22Rv1 (cell line): Measurements from ENCODE around the gene RGS6.

Source experiments
- ZFX ChIP-seq: fragments of 450-650 bp; IDR thresholded peaks from 2 replicates; pipeline ENCODE4 v1.6.1; 2017; ENCODE audit warnings: antibody characterized with exemption, borderline replicate concordance
- TF ChIP-seq, protein P1 (sequence below): fragments of 450-650 bp; IDR thresholded peaks from 2 replicates; pipeline ENCODE4 v1.5.1; 2017; ENCODE audit warnings: mild to moderate bottlenecking

DNA sequence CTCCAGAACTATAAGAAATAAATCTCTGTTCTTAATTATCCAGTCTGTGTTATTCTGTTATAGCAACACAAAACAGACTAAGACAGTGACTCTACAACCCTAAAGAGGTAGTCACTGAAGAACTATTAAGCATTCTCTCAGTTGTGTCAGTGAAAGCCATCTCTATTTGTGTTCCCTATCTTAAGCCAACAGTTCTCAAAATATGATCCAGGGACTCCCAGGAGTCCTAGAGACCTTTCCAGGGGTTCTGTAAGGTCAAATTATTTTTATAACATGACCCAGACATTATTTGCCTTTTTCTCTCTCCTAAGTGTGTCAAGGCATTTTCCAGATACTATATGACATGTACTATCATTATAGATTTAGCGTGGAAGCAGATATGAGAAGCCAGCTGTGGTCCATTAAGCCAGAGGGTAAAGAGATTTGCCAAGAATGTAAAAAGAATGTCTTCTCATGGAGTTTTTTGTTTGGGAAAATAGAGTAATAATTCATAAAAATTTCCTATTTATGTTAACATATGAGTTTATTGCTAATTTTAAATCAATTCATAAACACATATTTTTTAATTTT, 315.8 kb downstream of the RGS6 start:
- TF ChIP-seq, protein P1, sequence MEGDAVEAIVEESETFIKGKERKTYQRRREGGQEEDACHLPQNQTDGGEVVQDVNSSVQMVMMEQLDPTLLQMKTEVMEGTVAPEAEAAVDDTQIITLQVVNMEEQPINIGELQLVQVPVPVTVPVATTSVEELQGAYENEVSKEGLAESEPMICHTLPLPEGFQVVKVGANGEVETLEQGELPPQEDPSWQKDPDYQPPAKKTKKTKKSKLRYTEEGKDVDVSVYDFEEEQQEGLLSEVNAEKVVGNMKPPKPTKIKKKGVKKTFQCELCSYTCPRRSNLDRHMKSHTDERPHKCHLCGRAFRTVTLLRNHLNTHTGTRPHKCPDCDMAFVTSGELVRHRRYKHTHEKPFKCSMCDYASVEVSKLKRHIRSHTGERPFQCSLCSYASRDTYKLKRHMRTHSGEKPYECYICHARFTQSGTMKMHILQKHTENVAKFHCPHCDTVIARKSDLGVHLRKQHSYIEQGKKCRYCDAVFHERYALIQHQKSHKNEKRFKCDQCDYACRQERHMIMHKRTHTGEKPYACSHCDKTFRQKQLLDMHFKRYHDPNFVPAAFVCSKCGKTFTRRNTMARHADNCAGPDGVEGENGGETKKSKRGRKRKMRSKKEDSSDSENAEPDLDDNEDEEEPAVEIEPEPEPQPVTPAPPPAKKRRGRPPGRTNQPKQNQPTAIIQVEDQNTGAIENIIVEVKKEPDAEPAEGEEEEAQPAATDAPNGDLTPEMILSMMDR: no peak
- no peak for TF ChIP-seq ZFX
